GM12873 (cell line): ENCODE results near the gene GTPBP1.

Experiments
- CTCF ChIP-seq: IDR thresholded peaks from 2 replicates; pipeline ENCODE4 v1.5.1; 2012; ENCODE audit warnings: low read depth, mild to moderate bottlenecking, moderate library complexity, low read length, control low read depth; ENCODE audit not compliant: insufficient read depth; ENCODE audit errors: missing control alignments

GTPBP1 gene

GRCh38 chr22:38753948-38754750, 48.4 kb downstream of the GTPBP1 start:
- TF ChIP-seq CTCF = no peak

- no peak for TF ChIP-seq CTCF
These were observed 49.0 kb downstream of the GTPBP1 start for GRCh38 chr22:38754751-38755154.

GRCh38 chr22:38755155-38755910, 49.6 kb downstream of the GTPBP1 start:
- no peak for TF ChIP-seq CTCF

- TF ChIP-seq CTCF = no peak
These were observed 50.3 kb downstream of the GTPBP1 start, which contains the start of gene SUN2 for GRCh38 chr22:38755911-38756532. Gene SUN2, minus strand, starts transcription at chr22:38755998. Its CDS starts 3,370 bp downstream, at chr22:38752628.

- no peak for TF ChIP-seq CTCF
These were observed 51.1 kb downstream of the GTPBP1 start for GRCh38 chr22:38756711-38757463.

- TF ChIP-seq CTCF = no peak
These were observed 51.7 kb downstream of the GTPBP1 start for GRCh38 chr22:38757464-38757757.
